NT2/D1 (cell line): Measurements from ENCODE around the gene RPS28.
"Not testable (repeated sequence)": the region's sequence is repeated elsewhere in the genome, so short reads cannot be mapped to it uniquely, and the experiment has no call there.

Source experiments
- DNase-seq: peaks from one replicate; pipeline ENCODE4 v3.0.0-alpha.2; 2011; ENCODE audit warnings: low read depth, low spot score
- H3K27me3 ChIP-seq: 2 replicates; pipeline ENCODE4 v1.6.0; 2011; ENCODE audit warnings: mild to moderate bottlenecking; ENCODE audit not compliant: insufficient read length, insufficient read depth
- H3K36me3 ChIP-seq: 2 replicates; pipeline ENCODE4 v1.6.1; 2011; ENCODE audit warnings: mild to moderate bottlenecking, low read length, mixed read lengths; ENCODE audit not compliant: insufficient read depth, insufficient read length
- H3K4me1 ChIP-seq: 2 replicates; pipeline ENCODE4 v1.5.1; 2011; ENCODE audit not compliant: insufficient read depth, insufficient read length
- H3K4me3 ChIP-seq: 2 replicates; pipeline ENCODE4 v1.5.1; 2011; ENCODE audit warnings: low read depth; ENCODE audit not compliant: insufficient read length
- H3K9ac ChIP-seq: 2 replicates; pipeline ENCODE4 v1.6.0; 2011; ENCODE audit warnings: low read depth; ENCODE audit not compliant: insufficient read length
- H3K9me3 ChIP-seq: 2 replicates; pipeline ENCODE4 v1.5.1; 2011; ENCODE audit warnings: mild to moderate bottlenecking, low read length; ENCODE audit not compliant: insufficient read depth
- SUZ12 ChIP-seq: IDR thresholded peaks from 2 replicates; pipeline ENCODE4 v1.6.1; 2011; ENCODE audit not compliant: insufficient read length, insufficient read depth; ENCODE audit errors: extremely low read depth
- YY1 ChIP-seq: IDR thresholded peaks from 2 replicates; pipeline ENCODE4 v1.6.1; 2011; ENCODE audit not compliant: insufficient read length, insufficient read depth
- ZNF274 ChIP-seq: IDR thresholded peaks from 2 replicates; pipeline ENCODE4 v1.6.1; 2011; ENCODE audit warnings: mild to moderate bottlenecking, low read depth, low read length

The RPS28 gene

GRCh38 chr19:8321067-8321985 is at the start of gene RPS28, which contains the start of gene NDUFA7:
Gene RPS28, plus strand, starts transcription at chr19:8321496. Its CDS starts 35 bp downstream, at chr19:8321531.
Gene NDUFA7, minus strand, starts transcription at chr19:8321375. Its CDS starts 17 bp downstream, at chr19:8321358.
- peak within 1 kb of the TSS; percentile 100 for H3K9ac ChIP-seq
- peak within 1 kb of the TSS; percentile 94 for H3K4me3 ChIP-seq
- peak; percentile 96 for DNase-seq
- H3K4me1 ChIP-seq = peaks cover 9% of the 10 kb centered on the region
- no peaks in the 10 kb centered on the region for H3K9me3 ChIP-seq
- no peak for TF ChIP-seq SUZ12
- TF ChIP-seq ZNF274 = no peak
- TF ChIP-seq YY1 = peak; percentile 87
- peaks cover 46% of the 10 kb centered on the region for H3K36me3 ChIP-seq
- no peaks in the 10 kb centered on the region for H3K27me3 ChIP-seq

GRCh38 chr19:8276508-8276907 is 44.8 kb upstream of the RPS28 start:
- H3K9me3 ChIP-seq, DNase-seq, H3K9ac ChIP-seq, H3K4me1 ChIP-seq, H3K27me3 ChIP-seq, H3K36me3 ChIP-seq, H3K4me3 ChIP-seq: not testable (repeated sequence)

- not testable (repeated sequence) for H3K36me3 ChIP-seq, DNase-seq, H3K4me3 ChIP-seq, H3K4me1 ChIP-seq, H3K9me3 ChIP-seq, H3K9ac ChIP-seq, H3K27me3 ChIP-seq
Measured at GRCh38 chr19:8291337-8291736, 30.0 kb upstream of the RPS28 start.

- TF ChIP-seq SUZ12 = no peak
- TF ChIP-seq YY1 = no peak
- no peak for TF ChIP-seq ZNF274
- peaks cover 34% of the 10 kb centered on the region for H3K36me3 ChIP-seq
Measured at GRCh38 chr19:8302357-8302691, 19.0 kb upstream of the RPS28 start.

GRCh38 chr19:8302734-8303133 is 18.6 kb upstream of the RPS28 start:
- no peak for TF ChIP-seq YY1
- no peaks in the 10 kb centered on the region for H3K27me3 ChIP-seq
- no peaks in the 10 kb centered on the region for H3K9me3 ChIP-seq
- H3K9ac ChIP-seq = no peak overlapping the region
- no peak overlapping the region for H3K4me3 ChIP-seq
- H3K4me1 ChIP-seq = peaks cover 20% of the 10 kb centered on the region
- DNase-seq = no peak
- H3K36me3 ChIP-seq = peaks cover 34% of the 10 kb centered on the region

More at GRCh38 chr19:8302357-8302691, 19.0 kb upstream of the RPS28 start:
- no peaks in the 10 kb centered on the region for H3K9me3 ChIP-seq
- peaks cover 17% of the 10 kb centered on the region for H3K4me1 ChIP-seq
- no peak overlapping the region for H3K4me3 ChIP-seq
- no peaks in the 10 kb centered on the region for H3K27me3 ChIP-seq
- H3K9ac ChIP-seq = no peak overlapping the region
- DNase-seq = no peak

- Histone ChIP-seq H3K9ac (no peak overlapping the region), H3K4me3 (no peak overlapping the region), H3K36me3 (peaks cover 42% of the 10 kb centered on the region), H3K4me1 (peaks cover 20% of the 10 kb centered on the region), H3K9me3 (no peaks in the 10 kb centered on the region), H3K27me3 (no peaks in the 10 kb centered on the region)
- TF ChIP-seq YY1 (no peak), ZNF274 (no peak), SUZ12 (no peak)
- DNase-seq = no peak
Measured at GRCh38 chr19:8304841-8305621, 16.3 kb upstream of the RPS28 start.

GRCh38 chr19:8305798-8306197 is 15.5 kb upstream of the RPS28 start:
- H3K27me3 ChIP-seq = no peaks in the 10 kb centered on the region
- peak overlapping the region; percentile 38 for H3K9ac ChIP-seq
- H3K36me3 ChIP-seq = peaks cover 49% of the 10 kb centered on the region
- peaks cover 20% of the 10 kb centered on the region for H3K4me1 ChIP-seq
- no peaks in the 10 kb centered on the region for H3K9me3 ChIP-seq
- no peak overlapping the region for H3K4me3 ChIP-seq
- DNase-seq = no peak
- TF ChIP-seq YY1 = no peak
- TF ChIP-seq ZNF274 = no peak
- TF ChIP-seq SUZ12 = no peak
